KOPT-K1 (cell line): Measurements from ENCODE around the gene SERHL2.
A peak's percentile ranks its signal among the peaks of the same experiment; 100 is the strongest.
"Not testable (repeated sequence)": the region's sequence is repeated elsewhere in the genome, so short reads cannot be mapped to it uniquely, and the experiment has no call there.

ENCODE experiments used
- H3K27ac ChIP-seq: fragments of 200-600 bp; sonication (generic); 2 replicates; pipeline ENCODE4 v1.5.1; 2016; ENCODE audit warnings: antibody characterized with exemption, mild to moderate bottlenecking, low read depth, low read length; ENCODE audit not compliant: poor library complexity, severe bottlenecking
- H3K36me3 ChIP-seq: fragments of 200-600 bp; sonication (generic); 2 replicates; pipeline ENCODE4 v1.5.1; 2017; ENCODE audit warnings: antibody characterized with exemption, mild to moderate bottlenecking, low read length, moderate library complexity; ENCODE audit not compliant: insufficient read depth
- H3K9me3 ChIP-seq: fragments of 200-600 bp; sonication (generic); 2 replicates; pipeline ENCODE4 v1.5.1; 2017; ENCODE audit warnings: antibody characterized with exemption, low read length, mild to moderate bottlenecking; ENCODE audit not compliant: insufficient read depth, poor library complexity, severe bottlenecking

Gene SERHL2, protein sequence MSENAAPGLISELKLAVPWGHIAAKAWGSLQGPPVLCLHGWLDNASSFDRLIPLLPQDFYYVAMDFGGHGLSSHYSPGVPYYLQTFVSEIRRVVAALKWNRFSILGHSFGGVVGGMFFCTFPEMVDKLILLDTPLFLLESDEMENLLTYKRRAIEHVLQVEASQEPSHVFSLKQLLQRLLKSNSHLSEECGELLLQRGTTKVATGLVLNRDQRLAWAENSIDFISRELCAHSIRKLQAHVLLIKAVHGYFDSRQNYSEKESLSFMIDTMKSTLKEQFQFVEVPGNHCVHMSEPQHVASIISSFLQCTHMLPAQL

DNA sequence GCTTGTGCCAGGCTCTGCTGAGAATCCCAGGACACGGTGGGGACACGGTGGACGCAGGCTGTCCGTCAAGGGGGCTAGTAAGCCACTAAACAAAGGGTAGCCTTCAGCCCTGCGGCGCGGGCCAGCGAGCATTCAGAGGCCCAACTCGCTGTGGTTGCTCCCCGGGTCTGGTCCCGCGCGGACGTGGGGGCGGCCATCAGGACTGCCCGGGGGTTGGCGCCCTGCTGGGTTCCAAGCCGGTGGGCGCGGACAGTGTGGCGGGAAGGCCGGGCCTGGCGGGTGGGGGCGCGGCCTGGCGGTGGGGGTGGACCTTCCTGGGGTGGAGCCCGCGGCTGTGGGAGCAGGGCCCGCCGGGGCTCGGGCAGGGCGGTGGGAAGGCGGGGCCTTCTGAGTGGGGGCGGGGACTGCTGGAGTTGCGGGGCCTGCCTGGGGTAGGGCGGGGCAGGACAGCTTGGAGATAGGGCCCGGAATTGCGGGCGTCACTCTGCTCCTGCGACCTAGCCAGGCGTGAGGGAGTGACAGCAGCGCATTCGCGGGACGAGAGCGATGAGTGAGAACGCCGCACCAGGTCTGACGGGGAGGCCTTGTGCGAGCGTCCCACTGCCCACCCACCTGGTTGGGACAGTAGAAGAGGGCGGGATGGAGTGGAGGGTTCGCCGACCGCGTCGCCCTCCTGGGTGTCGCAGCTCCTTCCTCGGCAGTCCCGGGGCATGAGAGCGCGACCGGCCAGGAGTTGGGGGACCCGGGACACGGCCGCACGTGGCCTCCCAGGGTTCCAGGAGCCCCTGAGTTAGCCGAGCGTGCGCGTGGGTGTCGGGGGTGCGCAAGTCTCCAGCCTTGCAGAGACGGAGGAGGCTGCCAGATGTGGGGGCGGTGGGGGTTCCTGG, at the start of gene SERHL2:
TSS of gene SERHL2 (plus strand) at position 482 of the 887 bp plus-strand sequence. CDS start at position 547, 65 bp downstream.
- H3K9me3 ChIP-seq, result no peaks in the 10 kb centered on the region
- peak within 1 kb of the TSS; percentile 89 for H3K27ac ChIP-seq
- H3K36me3 ChIP-seq, result no peaks in the 10 kb centered on the region

DNA sequence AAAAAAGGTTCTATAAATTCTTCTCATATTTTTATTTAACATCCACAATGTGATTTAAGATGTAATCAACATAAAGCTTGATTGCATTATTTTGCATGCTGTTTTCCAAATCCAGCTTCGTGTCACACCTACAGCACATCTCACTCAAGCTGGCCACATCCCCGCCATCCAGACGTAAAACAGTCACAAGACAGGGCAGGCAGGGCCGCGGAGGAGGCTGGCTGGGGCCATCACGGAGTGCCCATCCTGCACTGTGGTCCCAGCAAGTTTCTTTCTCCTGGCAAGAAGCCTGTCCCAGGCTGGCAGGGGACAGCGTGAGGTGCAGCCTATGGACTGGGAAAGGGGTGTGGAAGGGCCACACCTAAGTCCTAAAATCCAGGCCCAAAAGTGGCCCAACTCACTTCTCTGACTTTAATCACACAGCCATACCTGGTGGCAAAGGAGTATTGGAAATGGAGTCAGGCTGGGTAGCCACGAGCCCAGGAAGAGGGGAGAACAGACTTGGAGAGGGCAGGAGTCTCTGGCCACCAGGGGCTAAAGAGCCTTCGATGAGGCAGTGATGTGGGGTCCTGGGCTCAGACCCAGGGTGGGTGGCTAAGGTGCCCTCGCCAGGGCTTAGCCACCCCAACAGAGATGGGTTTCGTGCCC, 45.3 kb upstream of the SERHL2 start:
- not testable (repeated sequence) for H3K9me3 ChIP-seq, H3K27ac ChIP-seq
- peaks cover 28% of the 10 kb centered on the region; the same call in 1 of the 2 replicates for H3K36me3 ChIP-seq

DNA sequence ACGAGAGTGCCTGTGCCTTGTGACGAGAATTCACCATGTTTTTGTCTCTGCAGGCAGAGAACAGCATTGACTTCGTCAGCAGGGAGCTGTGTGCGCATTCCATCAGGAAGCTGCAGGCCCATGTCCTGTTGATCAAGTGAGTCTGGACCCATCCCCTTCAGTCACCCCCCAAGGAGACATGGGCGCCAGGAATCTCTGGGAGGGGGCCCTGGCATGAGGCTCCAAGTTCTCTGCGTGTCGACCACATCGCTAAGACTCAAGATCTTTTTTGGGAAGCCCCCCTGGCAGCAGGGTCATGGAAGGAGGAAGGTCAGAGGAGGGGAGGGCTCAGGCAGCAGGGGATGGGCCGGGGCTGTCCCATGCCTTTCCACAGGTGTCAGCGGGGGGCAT, 44.8 kb upstream of the SERHL2 start:
- not testable (repeated sequence) for H3K9me3 ChIP-seq, H3K27ac ChIP-seq
- H3K36me3 ChIP-seq, result peaks cover 32% of the 10 kb centered on the region

DNA sequence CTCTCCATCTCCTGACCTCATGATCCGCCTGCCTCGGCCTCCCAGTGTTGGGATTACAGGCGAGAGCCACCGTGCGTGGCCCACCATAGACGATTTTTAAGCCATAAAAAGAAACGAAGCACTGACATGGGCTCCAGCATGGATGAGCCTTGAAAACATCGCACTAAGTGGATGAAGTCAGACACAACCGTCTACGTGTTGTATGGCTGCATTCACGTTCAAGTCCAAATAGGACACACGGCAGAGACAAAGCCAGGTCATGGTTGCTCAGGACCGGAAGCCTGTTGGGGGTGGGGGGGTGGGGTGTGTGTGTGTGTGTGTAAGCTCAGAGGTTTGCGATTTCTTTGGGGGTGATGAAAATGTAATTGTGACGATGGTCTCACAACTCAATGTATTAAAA, 44.2 kb upstream of the SERHL2 start:
- peaks cover 38% of the 10 kb centered on the region for H3K36me3 ChIP-seq
- H3K27ac ChIP-seq, result no peak overlapping the region
- no peaks in the 10 kb centered on the region for H3K9me3 ChIP-seq

DNA sequence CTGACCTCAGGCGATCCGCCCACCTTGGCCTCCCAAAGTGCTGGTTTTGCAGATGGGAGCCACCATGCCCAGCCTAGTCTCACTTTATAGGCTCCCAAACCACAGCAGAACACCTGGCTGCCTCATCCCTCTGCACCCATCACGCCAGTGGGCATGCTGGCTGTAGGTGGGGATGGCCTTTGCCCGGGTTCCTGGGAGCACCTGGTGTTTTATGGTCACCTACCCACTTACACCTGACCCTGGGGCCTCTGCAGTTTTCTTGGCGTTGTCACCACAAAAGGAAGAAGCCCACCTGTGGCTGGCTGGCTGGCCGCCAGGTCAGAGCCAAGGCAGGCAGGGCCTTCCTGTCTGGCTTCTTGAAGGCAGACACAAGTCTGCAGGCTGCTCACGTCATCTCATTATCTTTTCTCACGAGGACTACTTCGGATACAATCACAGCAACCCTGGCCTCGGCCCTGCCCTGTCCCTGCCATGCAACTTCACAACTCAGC, 42.3 kb upstream of the SERHL2 start:
- no peaks in the 10 kb centered on the region for H3K9me3 ChIP-seq
- peak overlapping the region; percentile 36 for H3K27ac ChIP-seq
- H3K36me3 ChIP-seq, result peaks cover 54% of the 10 kb centered on the region

DNA sequence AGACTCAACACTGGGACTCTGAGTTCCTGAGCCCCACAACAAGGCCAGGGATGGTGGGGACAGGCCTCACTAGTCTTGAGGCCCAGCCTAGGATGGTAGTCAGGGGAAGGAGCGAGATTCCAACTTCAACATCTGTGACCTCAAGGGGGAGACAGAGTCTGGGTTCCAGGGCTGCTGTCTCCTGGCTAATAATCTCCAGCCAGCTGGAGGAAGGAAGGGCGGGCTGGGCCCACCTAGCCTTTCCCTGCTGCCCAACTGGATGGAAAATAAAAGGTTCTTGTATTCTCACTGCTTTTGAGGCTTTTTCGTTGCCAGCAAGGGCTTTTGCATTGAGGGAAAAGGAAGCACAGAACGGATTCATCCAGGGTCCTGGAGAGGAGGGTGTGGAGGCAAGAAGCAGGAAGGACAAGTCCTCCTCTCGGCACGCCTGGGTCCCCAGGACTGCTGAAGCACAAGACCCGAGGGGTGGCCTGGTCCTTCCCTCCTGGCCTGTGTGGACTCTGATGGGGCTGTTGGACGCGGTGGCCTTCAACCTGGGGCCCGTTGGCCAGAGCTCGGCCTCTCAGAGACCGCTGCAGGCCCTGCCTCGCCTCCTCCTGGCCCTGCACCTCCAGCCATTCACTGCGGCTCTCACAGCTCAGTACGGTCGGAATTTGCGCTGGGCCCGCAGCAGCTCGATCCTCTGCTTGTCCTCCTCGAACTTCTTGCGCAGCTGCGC, 41.3 kb upstream of the SERHL2 start:
- H3K36me3 ChIP-seq, result peaks cover 64% of the 10 kb centered on the region
- H3K9me3 ChIP-seq, result not testable (repeated sequence)
- H3K27ac ChIP-seq, result peak overlapping the region; percentile 36

DNA sequence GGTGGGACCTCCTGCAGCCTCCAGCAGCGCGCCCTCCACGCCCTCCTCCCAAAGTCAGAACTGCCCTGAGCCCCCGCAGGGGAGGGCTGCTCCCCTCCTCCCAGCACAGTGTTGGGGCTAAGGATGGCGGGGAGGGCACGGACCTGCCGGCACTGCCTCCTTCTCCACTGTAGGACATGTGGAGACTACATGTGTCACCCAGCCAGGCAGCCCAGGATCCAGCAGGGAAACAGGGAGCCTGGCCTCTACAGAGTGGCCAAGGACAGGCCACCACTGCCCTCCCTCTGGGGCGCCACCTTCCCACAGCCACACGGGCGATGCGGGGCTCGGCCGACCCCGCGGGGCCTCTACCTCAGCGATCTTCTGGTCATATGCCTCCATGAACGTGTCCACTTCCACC, 39.4 kb upstream of the SERHL2 start:
- H3K36me3 ChIP-seq, result peaks cover 70% of the 10 kb centered on the region
- not testable (repeated sequence) for H3K27ac ChIP-seq, H3K9me3 ChIP-seq

DNA sequence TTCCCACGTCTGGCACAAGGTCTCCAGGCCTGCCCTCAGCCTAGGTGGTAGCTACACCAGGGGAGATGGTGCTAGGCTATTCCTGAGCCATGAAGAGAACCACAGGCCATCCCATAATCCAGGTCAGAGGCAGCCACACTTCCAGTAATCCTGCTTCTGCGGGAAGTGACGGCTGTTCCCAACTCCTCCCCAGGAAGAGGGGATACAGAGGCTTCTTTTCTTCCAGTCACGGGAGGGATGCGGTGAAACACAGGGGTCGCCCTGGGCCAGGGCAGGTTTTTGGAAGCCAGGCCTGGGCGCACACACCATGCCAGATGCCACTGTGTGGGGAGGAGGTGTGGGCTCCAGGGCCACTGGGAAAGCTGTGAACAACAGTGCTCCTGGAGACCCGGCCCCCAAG, 38.5 kb upstream of the SERHL2 start:
- H3K9me3 ChIP-seq, H3K27ac ChIP-seq: not testable (repeated sequence)
- H3K36me3 ChIP-seq, result peaks cover 69% of the 10 kb centered on the region

DNA sequence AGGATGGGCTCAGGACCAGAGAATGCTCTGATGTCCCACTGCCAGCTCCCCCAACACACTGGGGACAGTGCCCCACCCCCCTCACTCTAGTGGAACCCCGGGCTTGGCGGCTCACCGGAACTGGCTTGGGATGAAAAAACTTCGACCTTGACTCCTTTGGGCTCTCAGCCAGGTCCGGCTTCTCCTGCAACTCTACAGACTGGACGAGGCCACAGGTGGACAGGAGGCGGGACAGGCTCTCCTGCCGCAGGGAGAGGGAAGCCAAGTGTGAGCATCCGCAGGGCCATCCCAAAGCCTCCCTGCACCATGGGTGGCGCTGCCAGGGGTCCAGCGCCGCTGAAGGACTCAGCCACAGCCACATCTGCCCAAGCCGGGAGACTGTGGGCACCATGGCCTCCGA, 37.9 kb upstream of the SERHL2 start:
- Histone ChIP-seq H3K27ac (peak overlapping the region; percentile 14), H3K9me3 (no peaks in the 10 kb centered on the region), H3K36me3 (peaks cover 63% of the 10 kb centered on the region)

DNA sequence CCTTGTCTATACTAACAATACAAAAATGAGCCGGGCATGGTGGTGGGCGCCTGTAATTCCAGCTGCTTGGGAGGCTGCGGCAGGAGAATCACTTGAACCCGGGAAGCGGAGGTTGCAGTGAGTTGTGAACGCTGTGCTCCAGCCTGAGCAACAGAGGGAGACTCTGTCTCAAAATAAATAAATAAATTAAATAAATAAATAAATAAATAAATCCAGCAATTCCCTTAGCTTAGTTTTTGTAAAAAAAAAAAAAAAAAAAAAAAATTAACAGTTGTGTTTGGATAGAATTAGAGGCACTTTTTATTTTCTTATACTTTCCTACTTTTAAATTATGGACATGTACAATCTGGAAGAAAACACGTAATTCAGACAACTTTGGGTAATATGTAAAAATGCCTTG, 36.7 kb upstream of the SERHL2 start:
- peak overlapping the region; percentile 39 for H3K27ac ChIP-seq
- peaks cover 51% of the 10 kb centered on the region for H3K36me3 ChIP-seq
- H3K9me3 ChIP-seq, result not testable (repeated sequence)

DNA sequence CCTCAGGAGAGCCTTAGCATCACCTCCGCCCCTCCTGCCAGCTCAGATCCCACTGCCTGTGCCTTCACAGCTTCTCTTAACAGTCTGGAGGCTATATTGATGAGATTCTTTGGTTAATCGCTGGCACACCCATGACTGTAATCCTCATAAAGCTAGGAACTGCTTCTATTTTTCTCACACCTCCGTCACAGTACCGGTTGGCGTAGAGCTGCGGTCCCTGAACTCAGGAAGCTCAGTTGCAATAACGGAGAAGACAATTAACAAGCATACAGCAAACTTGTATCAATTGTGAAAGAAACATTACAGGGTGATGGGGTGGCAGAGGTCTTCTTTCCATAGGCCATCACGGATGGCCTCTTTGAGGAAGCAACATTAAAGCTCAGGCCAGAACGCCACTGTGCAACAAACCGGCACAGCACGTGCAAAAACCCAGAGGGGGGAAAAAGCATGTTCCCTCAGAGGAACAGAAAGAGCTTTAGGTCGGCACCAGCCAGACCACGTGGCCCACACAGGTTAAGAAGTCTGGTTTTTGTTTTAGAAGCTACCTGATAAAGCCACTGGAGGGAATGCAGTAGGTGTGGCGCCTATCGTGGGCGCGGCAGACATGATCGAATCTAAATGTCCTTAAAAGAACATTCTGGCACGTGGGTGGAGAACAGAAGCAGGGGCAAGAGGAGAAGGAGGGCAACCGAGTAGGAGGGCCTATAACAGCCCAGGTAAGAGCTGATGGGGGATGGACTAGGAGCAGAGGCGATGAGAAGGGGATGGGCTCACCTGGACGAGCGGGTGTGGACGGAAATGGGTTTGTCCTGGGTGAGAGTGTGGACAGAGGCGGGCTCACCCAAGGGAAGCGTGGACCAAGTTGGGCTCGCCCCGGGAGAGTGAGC, 34.9 kb upstream of the SERHL2 start:
- not testable (repeated sequence) for H3K9me3 ChIP-seq
- H3K36me3 ChIP-seq, result peaks cover 38% of the 10 kb centered on the region
- peak overlapping the region; percentile 83 for H3K27ac ChIP-seq

DNA sequence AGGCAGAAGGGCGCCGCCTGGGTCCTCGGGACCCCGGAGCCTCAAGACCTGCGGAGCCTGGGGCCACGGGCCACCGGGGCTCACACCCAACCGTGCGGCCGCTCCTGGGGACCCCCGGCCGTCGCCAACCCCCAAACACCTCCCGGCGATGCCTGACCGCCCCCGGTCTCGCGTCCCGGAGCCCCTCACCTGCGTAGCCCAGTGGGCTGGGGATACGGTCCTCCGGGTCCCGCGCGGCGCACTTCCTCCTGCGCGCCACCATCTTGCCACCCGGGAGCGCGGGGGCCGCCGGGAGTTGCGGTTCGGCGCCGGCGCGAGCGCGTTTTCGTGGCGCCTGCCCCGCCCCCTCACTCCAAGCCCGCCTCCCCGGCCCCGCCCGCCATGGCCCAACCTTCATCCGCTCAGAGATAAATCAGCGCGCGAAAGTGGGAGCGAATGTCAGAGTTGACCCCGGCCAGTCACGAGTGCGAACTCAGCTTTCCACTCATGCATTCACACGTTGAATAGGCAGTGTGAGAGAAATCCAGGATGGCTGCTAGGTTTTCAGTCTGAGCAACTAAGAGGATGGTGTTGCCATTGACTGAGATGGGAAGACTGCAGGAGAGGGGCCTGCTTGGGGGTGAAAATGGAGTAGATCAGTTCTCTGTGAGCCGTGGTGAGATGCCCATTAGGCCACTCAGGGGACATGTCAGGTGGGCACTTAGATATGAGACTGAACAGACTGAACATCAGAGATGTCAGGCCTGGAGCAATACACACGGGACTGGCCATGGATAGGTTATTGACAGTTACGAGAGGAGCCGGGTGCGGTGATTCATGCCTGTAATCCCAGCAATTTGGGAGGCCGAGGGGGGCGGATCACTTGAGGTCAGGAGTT, 34.0 kb upstream of the SERHL2 start, which contains the start of gene RRP7A:
TSS of gene RRP7A (minus strand) at position 272 of the 877 bp plus-strand sequence. CDS start at position 262, 10 bp downstream.
- Histone ChIP-seq H3K9me3 (no peaks in the 10 kb centered on the region), H3K27ac (peak within 1 kb of the TSS; percentile 83), H3K36me3 (peaks cover 30% of the 10 kb centered on the region)

DNA sequence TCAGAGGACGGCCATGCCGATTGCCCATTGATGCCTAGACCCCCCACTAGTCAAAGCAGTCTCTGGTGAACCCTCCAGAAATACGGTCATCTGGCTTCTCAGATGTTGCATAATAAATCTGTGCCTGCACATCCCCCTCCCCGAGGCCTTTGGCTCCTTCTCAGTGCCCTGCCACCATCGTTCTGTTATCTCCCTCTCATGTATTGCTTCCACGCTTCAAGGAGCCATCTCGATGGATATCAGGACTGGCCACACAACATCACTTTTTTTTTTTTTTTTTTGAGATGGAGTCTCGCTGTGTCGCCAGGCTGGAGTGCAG, 32.6 kb upstream of the SERHL2 start:
- H3K9me3 ChIP-seq, result no peaks in the 10 kb centered on the region
- H3K36me3 ChIP-seq, result peaks cover 18% of the 10 kb centered on the region
- no peak overlapping the region for H3K27ac ChIP-seq
